ENCODE measurements around the gene LAMA4.
A peak's percentile ranks its signal among the peaks of the same experiment; 100 is the strongest.
"Not testable (repeated sequence)": the region's sequence is repeated elsewhere in the genome, so short reads cannot be mapped to it uniquely, and the experiment has no call there.

LAMA4 gene

GRCh38 chr6:112106026-112106425 lies 148.3 kb downstream of the LAMA4 start:
- FAIRE-seq; DNase-seq (ENCODE audit: insufficient read length, low spot score): not testable (repeated sequence)

- DNase-seq (ENCODE audit: insufficient read length, low spot score) (no peak), FAIRE-seq (no peak)
Observed at GRCh38 chr6:112100561-112100960, 153.8 kb downstream of the LAMA4 start.

- DNase-seq (ENCODE audit: insufficient read length, low spot score) (no peak), FAIRE-seq (no peak)
Observed at GRCh38 chr6:112096901-112097300, 157.5 kb downstream of the LAMA4 start.

GRCh38 chr6:112087916-112088315 lies 166.5 kb downstream of the LAMA4 start:
- FAIRE-seq (no peak), DNase-seq (ENCODE audit: insufficient read length, low spot score) (no peak)

GRCh38 chr6:112087136-112087911 lies 167.0 kb downstream of the LAMA4 start, which contains the start of the genes FAM229B and TUBE1:
Gene FAM229B, plus strand, starts transcription at chr6:112087591. Its CDS starts 11,693 bp downstream, at chr6:112099284.
Gene TUBE1, minus strand, starts transcription at chr6:112087482. Its CDS starts 48 bp downstream, at chr6:112087434.
- peak; percentile 98 for FAIRE-seq

GRCh38 chr6:112086744-112087135 lies 167.6 kb downstream of the LAMA4 start:
- FAIRE-seq, result peak; percentile 61
- DNase-seq (ENCODE audit: insufficient read length, low spot score), result no peak

More at GRCh38 chr6:112087136-112087911, 167.0 kb downstream of the LAMA4 start, which contains the start of the genes FAM229B and TUBE1:
- DNase-seq (ENCODE audit: insufficient read length, low spot score), result peak; percentile 62

- FAIRE-seq (no peak), DNase-seq (ENCODE audit: insufficient read length, low spot score) (no peak)
Observed at GRCh38 chr6:112085286-112086065, 168.9 kb downstream of the LAMA4 start.

GRCh38 chr6:112081569-112081968 lies 172.8 kb downstream of the LAMA4 start:
- DNase-seq (ENCODE audit: insufficient read length, low spot score) (no peak), FAIRE-seq (no peak)

- FAIRE-seq (no peak), DNase-seq (ENCODE audit: insufficient read length, low spot score) (no peak)
Observed at GRCh38 chr6:112066606-112067005, 187.8 kb downstream of the LAMA4 start.

GRCh38 chr6:112065426-112065986 lies 188.9 kb downstream of the LAMA4 start:
- FAIRE-seq, result no peak
- DNase-seq (ENCODE audit: insufficient read length, low spot score), result no peak

- no peak for FAIRE-seq
- DNase-seq (ENCODE audit: insufficient read length, low spot score), result no peak
Observed at GRCh38 chr6:112062966-112063365, 191.4 kb downstream of the LAMA4 start.

GRCh38 chr6:112061605-112062004 lies 192.8 kb downstream of the LAMA4 start:
- DNase-seq (ENCODE audit: insufficient read length, low spot score), result no peak
- no peak for FAIRE-seq
